ENCODE data around the gene BRD3.

DNA sequence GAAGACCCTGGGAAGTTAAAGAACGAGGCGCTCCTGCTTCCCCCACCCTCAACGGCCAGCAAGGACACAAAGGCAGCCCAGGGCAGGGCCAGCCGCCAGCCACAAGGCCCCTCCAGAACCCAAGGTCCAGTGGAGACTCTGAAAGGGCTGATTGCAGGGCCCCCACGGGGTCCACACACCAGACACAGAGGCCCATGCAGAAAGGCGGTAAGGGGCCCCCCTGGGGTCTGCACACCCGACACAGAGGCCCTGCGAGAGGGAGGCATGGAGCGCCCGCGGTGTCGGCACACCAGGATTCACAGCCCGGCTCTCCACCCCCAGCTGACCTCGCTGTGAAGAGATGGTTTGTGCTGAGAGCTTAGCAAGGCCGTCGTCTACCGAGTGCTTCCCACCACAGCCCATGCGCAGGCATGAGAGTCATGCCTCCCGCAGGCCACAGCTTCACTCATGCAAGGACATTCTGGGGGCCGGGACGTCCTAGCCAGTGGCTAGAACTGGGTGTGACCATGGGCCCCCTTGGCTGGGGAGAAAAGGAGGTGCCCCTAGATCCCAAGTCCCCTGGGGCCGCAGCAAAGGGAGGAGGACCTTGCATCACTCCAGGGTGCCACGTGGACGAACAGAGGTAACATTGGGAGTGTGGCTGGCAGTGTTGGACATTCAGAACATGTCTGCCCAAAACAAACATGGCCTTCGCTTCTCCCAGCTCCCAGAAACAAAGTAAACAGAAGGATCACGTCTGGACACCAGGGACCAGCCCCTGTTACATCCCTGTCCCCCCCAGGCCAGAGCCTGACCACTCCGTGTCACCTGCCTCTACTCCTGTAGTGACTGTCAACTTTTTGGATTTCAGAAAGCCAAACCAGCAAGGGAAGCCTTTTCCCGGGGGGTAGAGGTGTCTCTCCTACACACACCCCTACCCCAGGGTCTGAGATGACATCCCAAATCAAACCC lies 9.8 kb downstream of the BRD3 start:
- TF ChIP-seq POLR2AphosphoS5 (IDR thresholded peaks at IDR 0.05; ENCODE audit: low read depth, low read length) (no peak), REST (IDR thresholded peaks at IDR 0.05; ENCODE audit: insufficient read depth in 1 of 2, low read depth in 2 of 2, low read length in 2 of 2) (no peak)

Data from PFSK-1 (cell line).